ENCODE measurements around the gene CHRNB1. TPM values are rescaled to one million over a fixed set of nuclear protein-coding genes. Genes with fewer than 3 reads are reported as not detected.

Gene CHRNB1
- polyA plus RNA-seq, 1 donor (not counting 4 experiments of a cell fraction or from before 2014, with no cell fraction given), result 22.0 TPM

- H3K27me3 ChIP-seq (ENCODE audit: control insufficient read depth, extremely low read depth, insufficient read depth, low read length), result no peaks in the 10 kb centered on the region
- peak overlapping the region; percentile 99 for H3K4me2 ChIP-seq (ENCODE audit: control insufficient read depth, extremely low read depth, insufficient read depth, low read depth, low read length)
- peaks cover 10% of the 10 kb centered on the region for H4K20me1 ChIP-seq (ENCODE audit: control insufficient read depth, extremely low read depth, insufficient read depth, low read length)
- dilution Hi-C loops (cut with MboI; ENCODE audit: extremely low pct_ligation_motif_present, low sequenced_read_pairs), result no loop called here
- H3K4me1 ChIP-seq (ENCODE audit: control insufficient read depth, extremely low read depth, insufficient read depth, low read length), result peaks cover 42% of the 10 kb centered on the region
- peak overlapping the region; percentile 95 for H3K27ac ChIP-seq (ENCODE audit: control insufficient read depth, insufficient read depth, low read length)
- FAIRE-seq (peak; percentile 99), DNase-seq (ENCODE audit: low read depth, low spot score) (peak; percentile 87)
- peak overlapping the region in 2 of 3 experiments; percentile 67 to 82 for H3K4me3 ChIP-seq (ENCODE audit: control insufficient read depth in 2 of 3, extremely low read depth in 1 of 3, insufficient read depth in 2 of 3, low read depth in 1 of 3, low read length in 3 of 3)
- no peaks in the 10 kb centered on the region for H3K36me3 ChIP-seq (ENCODE audit: control insufficient read depth in 2 of 2, extremely low read depth in 1 of 2, insufficient read depth in 2 of 2, low read length in 2 of 2)
- H3K9ac ChIP-seq (ENCODE audit: control insufficient read depth, extremely low read depth, insufficient read depth, low read length), result peak overlapping the region; percentile 75
- no peaks in the 10 kb centered on the region for H3K9me3 ChIP-seq (ENCODE audit: control insufficient read depth, low read depth, low read length)
- TF ChIP-seq CTCF (optimal IDR thresholded peaks at IDR 0.05 in 1 of 3, IDR thresholded peaks at IDR 0.05 in 1 of 3, conservative IDR thresholded peaks at IDR 0.05 in 1 of 3; ENCODE audit: extremely low read depth in 1 of 3, insufficient read depth in 2 of 3, low read length in 3 of 3) (no peak), EZH2 (IDR thresholded peaks at IDR 0.05; ENCODE audit: low read length) (no peak)
- H3K79me2 ChIP-seq (ENCODE audit: control insufficient read depth, insufficient read depth, low read length), result peaks cover 73% of the 10 kb centered on the region
- no peak overlapping the region for H2AFZ ChIP-seq (ENCODE audit: control insufficient read depth, low read length)
- H3K9me1 ChIP-seq (ENCODE audit: control insufficient read depth, extremely low read depth, insufficient read depth, low read length), result peaks cover 6% of the 10 kb centered on the region
These were observed 31.6 kb downstream of the CHRNB1 start for GRCh38 chr17:7476494-7476893.

DNA sequence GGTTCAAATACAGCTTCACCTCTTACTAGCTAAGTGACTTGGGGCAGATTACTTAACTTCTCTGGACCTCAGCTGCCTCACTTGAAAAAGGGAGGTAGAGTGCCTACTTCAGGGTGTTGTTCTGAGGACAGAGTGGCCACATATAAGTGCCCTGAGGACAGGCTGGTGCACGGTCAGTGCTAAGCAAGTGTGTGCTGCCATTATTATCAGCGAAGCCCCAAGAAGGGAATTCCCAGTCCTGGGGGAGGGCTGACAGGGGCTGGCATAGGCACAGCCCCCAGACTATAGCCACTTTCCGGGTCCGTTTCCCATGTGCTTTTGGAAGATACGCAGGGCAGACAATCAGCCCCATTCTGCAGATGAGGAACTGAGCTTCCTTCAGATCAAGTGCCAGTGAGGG, 32.1 kb downstream of the CHRNB1 start:
- peak overlapping the region; percentile 75 for H3K9ac ChIP-seq (ENCODE audit: control insufficient read depth, extremely low read depth, insufficient read depth, low read length)
- dilution Hi-C loops (cut with MboI; ENCODE audit: extremely low pct_ligation_motif_present, low sequenced_read_pairs), result no loop called here

More for the DNA sequence above, 32.1 kb downstream of the CHRNB1 start:
- FAIRE-seq, result no peak
- H3K27me3 ChIP-seq (ENCODE audit: control insufficient read depth, extremely low read depth, insufficient read depth, low read length), result no peaks in the 10 kb centered on the region
- H3K9me3 ChIP-seq (ENCODE audit: control insufficient read depth, low read depth, low read length), result no peaks in the 10 kb centered on the region
- peak overlapping the region; percentile 99 for H3K4me2 ChIP-seq (ENCODE audit: control insufficient read depth, extremely low read depth, insufficient read depth, low read depth, low read length)
- H3K36me3 ChIP-seq (ENCODE audit: control insufficient read depth in 2 of 2, extremely low read depth in 1 of 2, insufficient read depth in 2 of 2, low read length in 2 of 2), result no peaks in the 10 kb centered on the region
- H4K20me1 ChIP-seq (ENCODE audit: control insufficient read depth, extremely low read depth, insufficient read depth, low read length), result peaks cover 10% of the 10 kb centered on the region
- peak overlapping the region; percentile 67 to 82 (median 77) for H3K4me3 ChIP-seq (ENCODE audit: control insufficient read depth in 2 of 3, extremely low read depth in 1 of 3, insufficient read depth in 2 of 3, low read depth in 1 of 3, low read length in 3 of 3)
- peaks cover 68% of the 10 kb centered on the region for H3K79me2 ChIP-seq (ENCODE audit: control insufficient read depth, insufficient read depth, low read length)
- TF ChIP-seq CTCF (optimal IDR thresholded peaks at IDR 0.05 in 1 of 3, IDR thresholded peaks at IDR 0.05 in 1 of 3, conservative IDR thresholded peaks at IDR 0.05 in 1 of 3; ENCODE audit: extremely low read depth in 1 of 3, insufficient read depth in 2 of 3, low read length in 3 of 3) (no peak), EZH2 (IDR thresholded peaks at IDR 0.05; ENCODE audit: low read length) (no peak)
- DNase-seq (ENCODE audit: low read depth, low spot score), result no peak
- no peak overlapping the region for H2AFZ ChIP-seq (ENCODE audit: control insufficient read depth, low read length)
- H3K9me1 ChIP-seq (ENCODE audit: control insufficient read depth, extremely low read depth, insufficient read depth, low read length), result peaks cover 6% of the 10 kb centered on the region
- H3K4me1 ChIP-seq (ENCODE audit: control insufficient read depth, extremely low read depth, insufficient read depth, low read length), result peaks cover 42% of the 10 kb centered on the region
- peak overlapping the region; percentile 95 for H3K27ac ChIP-seq (ENCODE audit: control insufficient read depth, insufficient read depth, low read length)
